ENCODE data around the gene SAMD1.

The SAMD1 gene

DNA sequence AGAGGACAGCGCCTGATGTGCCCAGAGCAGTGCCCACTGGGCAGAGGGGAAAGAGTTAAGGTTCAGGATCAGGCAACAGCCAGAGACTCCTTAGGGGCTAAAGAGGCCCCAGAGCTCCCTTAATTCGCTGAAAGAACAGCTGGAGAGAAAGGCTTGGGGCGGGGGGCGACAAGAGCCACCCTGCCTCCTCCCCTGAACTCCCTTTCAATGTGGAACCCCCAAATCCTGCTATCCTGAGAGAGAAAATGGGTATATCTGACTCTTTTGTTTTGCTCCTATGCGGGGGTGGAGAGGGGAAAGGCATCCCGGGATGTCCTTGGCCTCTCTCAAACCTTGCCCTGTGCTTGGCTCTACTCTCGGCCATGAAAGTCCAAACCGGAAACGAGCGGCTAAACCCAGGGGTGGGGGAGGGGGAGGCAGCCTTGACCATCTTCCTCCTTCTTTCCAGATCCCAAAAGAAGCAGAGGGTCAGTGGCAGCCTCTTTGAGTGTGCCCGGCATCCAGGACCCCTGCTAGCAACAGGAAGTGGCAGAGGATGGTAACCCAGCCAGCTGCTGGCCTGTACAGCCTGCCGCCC is 22.3 kb upstream of the SAMD1 start:
- DNase-seq, result no peak

DNA sequence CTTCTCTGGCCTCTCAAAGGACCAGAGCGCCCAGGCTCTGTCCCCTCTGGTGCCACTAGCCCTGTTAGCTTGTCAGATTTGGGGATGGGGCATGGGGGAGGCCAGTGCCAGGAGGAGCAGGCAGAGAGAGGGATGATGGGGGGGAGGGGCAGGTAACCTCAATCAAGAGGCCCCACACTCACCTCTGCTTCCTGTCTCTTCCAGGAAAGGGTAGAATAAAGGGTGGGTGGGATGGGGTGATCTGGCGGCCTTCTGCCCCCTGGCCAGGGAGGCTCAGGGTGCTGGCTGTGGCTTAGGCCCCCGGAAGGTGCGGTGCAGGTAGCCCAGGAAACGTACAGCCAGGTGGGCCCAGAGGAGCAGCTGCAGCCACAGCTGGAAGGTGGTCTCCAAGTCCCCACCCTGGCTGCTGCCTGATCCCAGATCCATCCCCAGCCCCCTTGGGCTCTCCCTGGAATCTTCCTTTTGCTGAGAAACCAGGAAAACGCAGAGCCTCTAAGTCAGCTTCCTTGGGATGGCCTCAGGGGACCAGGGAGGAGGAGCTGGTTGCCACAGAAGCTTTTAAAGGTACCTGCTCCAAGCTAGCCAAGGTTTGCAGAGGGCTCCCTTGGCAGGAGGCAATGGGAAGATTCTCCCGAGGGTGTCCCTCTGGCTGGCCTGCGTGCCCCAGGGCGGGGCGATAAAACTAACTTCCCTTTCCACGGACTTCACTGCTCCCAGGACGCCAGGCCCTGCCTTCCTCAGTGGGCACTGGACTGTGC is 21.7 kb upstream of the SAMD1 start:
- no peak for DNase-seq

DNA sequence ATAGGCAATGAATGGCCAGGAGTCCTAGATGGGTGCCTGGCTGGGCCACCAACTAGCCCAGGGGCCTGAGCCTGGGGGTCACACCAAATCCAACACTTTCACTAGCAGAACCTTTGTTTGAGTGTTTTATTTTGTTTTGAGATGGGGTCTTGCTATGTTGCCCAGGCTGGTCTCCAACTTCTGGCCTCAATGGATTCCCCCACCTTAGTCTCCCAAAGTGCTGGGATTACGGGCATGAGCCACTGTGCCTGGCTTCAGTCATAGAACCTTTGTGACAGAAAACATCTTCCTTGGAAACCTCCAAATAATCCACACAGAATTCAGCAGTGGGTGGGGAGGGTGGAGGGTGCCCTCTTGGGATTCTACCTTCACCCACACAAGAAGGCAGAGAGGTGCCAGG is 20.9 kb upstream of the SAMD1 start:
- DNase-seq, result no peak

DNA sequence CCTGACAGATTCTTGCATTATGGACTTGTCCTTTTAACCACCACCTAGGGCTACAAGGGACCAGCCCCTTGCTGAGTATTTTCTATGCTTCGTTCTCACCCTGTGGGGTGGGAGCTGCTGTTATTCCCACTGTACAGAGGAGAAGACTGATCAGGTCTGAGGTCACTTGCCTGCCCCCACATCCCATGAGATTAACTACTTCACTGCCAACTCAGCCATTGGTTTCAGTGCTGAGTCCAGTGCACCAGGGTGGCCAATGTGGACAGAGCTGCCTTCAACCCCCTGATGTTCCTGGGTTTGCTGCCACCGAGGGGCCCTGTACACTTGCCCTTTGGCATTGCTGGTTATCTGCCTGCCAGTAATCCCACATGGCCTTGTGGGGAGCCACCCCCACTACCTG is 20.1 kb upstream of the SAMD1 start:
- no peak for DNase-seq

DNA sequence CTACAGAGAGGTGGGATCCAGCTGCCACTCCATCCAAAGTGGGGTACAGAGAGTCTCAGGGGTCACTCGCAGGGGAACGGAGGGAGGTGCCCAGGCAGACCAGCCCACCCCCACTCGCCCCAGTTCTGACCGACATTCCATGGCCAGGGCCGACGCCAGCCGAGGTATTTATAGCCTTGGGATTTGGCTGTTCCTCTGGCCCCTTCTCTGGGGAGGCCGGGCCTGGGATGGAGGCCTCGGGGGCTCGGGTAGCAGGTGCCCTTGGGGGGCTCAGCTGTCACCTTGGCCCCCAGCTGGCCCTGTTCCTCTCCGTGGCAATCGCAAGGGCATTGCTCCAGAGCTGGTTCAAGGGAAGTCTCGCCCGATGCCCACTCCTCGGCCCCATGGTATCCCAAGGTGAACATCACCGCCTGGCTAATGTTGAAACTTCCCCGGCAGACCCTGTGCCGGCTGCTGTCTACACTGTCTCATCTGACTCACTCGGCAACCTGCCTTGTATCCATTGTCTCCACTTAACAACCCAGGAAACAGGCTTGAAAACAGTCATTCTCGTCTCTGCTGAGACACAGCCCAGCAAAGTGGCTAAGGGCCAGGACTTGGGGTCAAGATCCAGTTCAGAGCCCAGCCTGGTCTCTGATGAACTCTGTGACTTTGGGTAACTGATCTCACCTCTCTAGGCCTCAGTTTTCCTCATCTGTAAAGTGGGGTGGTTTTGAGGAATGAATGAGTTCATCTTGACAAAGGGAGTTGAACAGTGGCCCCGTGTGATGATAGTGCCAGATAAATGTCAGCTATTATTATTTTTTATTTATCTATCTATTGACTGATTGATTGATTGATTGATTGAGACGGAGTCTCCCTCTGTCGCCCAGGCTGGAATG is 17.3 kb upstream of the SAMD1 start:
- DNase-seq, result no peak

DNA sequence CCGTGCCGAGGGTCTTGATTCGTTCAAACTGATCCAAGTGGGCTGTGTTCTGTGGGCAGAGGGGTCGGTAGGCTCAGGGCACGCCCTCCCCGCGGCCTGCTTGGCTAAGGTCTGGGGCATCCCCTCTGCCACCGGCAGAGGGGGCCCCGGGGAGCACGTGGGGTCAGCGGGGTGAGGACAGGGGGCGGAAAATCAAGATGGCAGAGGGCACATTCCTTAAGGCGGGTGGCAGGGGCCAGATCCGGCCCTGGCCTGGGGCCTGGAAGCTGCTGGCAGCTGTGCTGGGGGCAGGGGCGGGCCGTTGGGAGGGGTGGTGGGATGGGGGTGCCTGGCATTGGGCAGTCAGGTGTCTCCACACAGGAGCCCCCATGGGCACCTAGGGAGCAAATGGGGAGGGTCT is 16.3 kb upstream of the SAMD1 start:
- DNase-seq, result no peak

DNA sequence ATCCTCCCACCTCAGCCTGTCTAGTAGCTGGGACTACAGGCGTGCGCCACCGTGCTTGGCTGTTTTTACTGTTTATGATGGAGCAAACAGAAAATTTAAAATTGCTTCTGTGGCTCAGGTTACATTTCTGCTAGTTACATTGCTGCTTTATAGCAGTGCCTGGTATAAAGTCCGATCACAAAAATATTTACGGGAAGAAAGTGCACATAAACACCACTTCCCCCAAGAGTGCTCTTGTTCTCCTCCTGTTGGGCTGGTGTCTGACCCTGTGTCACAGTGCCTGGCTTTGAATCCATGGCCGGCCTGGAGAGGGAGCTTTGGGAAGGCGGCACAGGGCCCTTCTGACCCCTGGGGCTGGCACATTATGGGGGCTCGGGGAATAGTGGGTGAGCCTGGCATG is 15.1 kb upstream of the SAMD1 start:
- DNase-seq, result no peak

DNA sequence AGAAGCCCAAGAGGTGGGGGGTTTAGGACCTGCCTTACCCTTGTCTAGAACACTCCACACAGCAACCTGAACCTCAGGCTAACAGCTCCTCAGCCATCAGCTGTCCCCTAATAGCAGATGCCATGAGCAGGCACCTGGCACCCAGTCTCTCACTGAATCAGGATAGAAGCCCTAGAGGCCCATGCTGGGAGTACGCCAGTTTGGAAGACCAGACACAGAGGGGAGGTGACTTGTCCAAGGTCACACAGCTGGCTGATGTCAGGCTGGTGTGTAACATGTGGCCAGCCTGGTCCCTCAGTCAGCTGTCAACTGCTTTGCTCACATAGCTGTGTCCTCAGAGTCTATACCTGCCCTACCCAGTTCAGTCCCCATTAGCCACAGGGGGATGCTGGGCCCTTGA is 12.8 kb upstream of the SAMD1 start:
- DNase-seq, result no peak

DNA sequence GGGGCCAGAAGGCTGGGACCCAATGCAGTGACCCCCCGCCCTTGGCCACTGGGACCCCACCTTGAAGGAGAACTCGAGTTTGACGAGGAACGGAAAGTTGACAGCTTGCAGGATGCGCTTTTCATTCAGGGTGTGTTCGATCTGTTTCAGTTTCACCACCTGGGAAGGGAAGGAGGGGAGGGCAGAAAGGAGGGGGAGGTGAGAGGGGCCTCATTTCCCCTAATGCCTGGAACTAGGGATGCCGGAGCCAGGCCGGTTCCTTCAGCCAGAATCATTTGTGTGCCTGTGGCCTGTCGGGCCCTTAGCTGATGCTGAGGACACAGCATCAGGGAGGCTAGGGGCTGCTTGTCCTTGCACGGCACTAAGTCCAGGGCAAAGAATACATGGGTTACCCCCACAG is 12.2 kb upstream of the SAMD1 start:
- no peak for DNase-seq

DNA sequence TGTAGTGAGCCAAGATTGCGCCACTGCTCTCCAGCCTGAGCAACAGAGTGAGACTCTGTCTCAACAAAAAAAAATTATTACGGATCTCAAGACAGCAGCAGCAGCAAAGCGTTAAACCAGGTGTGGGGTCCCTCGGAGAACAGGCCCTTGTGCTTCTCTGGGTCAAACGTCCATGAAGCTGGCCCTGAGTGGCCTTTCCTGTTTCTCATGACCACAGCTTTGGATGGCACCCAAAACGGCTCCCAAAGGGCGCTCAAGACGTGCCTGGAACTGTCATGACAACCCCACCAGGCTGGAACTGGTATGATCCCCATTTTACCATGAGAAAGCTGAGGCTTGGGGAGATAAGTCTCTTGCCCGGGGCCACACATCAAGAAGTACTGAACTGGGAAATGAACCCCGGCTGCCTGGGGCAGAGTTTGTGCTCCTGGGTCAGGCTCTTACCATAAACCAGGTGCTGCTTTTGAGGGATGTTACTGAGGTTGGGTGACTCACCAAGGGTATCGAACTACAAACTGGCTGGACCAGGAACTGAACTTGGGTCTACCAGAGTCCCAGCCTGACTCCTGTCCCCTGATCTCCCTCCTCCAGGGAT is 11.6 kb upstream of the SAMD1 start:
- no peak for DNase-seq

DNA sequence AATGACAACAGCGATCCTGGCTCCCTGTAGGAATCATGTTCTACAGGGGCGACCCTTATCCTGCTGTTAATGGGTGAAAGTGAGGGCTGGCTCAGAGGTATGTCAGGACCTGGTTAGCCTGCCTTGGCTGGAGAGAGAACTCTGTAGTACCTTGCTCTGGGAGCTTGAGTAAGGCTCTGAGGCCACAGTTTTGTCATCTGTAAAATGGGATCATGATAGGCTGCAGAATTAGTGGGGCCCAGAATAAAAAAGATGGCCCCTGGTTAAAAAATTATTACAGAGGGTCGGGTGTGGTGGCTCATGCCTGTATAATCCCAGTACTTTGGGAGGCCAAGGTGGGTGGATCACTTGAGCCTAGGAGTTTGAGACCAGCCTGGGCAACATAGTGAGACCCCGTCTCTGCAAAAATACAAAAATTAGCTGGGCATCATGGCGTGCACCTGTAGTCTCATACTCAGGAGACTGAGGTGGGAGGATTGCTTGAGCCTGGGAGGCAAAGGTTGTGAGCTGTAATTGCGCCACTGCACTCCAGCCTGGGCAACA is 10.5 kb upstream of the SAMD1 start:
- no peak for DNase-seq

DNA sequence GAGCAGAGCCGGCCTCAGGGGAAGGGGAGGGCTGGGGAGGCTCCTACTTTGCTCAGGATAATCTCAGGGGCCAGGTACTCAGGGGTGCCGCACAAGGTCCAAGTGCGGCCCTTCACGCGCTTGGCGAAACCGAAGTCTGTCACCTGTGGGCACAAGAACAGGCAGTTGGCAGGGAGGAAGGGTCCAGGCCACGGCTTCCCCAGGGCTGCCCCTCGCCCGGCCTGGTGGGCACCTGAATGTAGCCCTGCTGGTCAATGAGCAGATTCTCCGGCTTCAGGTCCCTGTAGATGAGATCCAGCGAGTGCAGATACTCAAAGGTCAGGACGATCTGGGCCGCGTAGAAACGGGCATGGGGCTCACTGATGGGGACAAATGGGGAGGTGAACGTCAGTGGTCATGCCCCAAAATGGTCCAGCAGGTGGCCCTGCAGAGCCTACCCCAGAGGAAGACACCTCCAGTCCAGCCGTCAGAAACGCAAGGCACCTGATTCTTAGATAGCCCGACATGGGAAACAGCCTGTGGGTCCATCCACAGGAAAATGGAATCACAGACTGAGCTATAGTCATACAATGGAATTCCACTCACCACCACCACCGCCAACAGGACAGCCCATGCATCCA is 7.1 kb upstream of the SAMD1 start:
- no peak for DNase-seq

DNA sequence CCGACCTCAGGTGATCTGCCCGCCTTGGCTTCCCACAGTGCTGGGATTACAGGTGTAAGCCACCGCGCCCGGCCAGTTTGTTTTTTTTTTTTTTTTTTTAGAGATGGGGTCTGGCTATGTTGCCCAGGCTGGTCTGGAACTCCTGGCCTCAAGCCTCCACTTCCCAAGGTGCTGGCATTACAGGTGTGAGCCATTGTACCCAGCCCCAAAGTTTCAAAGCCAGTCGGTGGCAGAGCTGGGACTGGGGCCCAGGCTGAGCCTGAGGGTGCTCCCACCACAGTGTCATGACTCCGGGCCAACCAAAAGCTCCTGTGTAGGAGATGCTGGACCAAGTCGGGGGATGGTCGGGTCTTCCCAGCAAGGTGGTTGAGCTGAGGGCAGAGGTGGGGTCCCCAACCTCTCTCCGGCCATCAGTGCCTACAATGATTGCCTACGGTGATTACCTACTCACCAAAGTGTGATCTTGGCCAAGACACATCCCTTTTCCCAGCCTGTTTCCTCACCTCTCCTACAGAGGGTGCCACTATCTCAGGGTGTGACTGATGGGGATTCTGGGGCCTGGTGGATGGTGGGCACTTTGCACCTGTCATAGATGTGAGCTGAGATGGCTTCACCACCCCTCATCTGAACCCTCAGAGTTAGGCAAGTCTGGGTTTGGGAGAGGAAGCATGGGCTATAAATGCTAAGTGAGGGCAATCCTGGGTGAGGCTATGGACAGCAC is 5.9 kb upstream of the SAMD1 start:
- no peak for DNase-seq

DNA sequence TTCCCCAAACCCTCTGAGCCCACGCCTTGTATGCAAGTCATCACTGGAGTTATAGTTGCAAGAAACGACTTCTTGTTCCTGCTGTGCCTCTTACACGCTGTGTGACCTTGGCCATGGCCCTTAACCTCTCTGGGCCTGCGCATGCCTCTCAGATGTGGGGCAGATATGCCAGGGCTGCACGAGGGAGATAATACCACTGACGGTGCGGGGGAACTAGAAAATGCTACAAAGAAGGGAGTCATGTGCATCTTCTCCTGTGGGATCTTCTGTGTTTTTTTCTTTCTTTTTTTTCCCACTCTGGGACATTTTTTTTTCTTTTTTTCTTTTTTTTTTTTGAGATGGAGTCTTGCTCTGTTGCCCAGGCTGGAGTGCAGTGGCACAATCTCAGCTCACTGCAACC is 4.3 kb upstream of the SAMD1 start:
- DNase-seq, result no peak

DNA sequence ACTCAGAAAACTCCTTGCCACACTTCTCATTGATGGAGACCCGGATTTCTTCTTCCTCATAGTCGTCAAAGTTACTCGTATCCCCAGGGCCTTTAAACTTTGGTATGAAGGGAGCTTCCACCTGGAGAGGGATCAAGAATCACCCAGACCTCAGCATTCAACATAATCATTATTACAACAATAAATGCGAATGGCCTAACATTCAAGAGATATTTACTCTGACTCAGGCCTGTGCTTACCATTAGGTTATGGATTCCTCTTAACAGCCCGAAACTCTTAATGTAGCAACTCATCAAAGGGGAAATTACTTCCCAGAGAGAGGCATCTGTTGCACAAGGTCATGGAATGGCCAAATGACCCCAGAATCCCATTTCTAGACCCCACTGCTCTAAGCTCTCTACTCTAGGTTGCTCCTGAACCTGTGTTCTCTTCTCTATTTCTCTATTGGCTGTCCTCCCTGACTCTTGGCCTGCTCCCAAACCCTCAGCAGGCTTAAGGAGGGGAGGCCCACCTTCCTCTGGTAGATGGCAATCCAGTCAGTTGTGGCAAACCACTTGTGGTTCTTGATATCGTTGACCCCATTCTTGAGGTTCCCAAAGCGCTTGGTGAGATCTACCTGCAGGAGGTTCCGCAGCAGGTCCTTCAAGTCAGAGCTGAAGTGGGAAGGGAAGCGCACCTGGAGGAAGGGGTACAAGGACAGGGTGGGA is 2.7 kb upstream of the SAMD1 start:
- DNase-seq, result no peak

DNA sequence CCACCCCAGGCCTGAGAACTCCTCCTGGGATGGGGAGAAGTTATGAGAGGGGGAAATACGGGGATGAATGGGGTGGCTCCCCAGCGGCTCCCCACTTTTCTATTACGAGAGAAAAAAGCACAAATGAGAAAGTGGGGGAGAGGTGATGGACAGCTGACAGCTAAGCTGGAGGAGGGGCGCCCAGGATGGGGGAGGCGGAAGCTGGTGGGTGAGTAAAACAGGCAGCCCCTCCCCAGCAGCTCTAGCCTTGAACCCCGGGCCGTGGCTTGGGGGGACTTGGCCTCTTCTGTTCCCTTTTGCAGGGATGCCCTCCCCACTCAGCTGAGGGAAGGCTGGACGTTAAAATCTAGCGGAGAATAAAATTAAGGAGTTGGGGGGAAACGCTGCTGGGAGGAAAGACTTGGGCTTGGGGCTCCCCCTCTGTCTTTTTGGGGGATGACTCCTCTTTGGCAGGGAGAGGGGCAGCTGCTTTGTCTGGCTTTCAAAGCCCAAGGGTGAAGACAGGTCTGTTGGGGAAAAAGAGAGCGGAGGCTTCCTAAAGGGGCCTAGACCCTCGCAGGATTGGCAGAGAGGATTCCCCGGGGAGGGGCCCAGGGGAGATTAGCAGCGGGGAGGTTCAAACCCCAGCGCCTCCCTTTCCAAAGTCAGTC is 1.4 kb upstream of the SAMD1 start:
- DNase-seq, result peak; percentile 65

DNA sequence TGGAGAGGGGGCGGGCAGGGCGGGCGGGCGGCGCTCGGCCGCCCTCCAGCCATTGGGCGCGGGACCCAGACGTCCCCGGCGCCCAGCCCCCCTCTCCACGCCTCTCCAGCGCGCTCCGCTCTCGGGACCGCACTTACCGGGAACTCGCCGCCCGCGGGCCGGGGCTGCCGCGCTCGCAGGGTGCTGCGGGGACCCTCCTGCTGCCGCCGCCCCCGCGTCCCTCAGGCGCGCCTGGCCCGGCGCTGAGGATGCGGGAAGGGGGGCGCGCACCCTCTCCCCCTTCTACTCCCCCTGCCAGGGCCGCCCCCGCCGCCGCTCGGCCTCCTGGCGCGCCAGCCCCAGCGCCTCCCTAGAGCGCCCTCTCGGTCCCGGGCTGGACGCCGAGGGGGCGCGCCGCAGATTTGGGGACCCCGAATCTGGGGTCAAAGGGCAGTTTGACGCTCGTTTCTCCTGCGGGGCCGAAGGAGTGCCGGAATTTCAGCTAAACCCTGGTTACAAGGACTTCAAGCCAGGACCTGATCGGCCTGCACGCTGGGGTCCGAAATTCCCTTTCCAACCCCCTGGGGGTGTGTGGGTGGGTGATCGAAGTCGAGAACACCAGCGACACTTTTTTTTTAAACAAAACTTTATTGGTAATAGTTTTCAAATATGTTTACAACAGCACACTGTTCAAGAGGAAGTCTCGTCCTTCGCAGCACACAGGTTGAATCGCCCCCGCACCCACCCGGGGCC is 696 bp upstream of the SAMD1 start:
- DNase-seq, result peak; percentile 87

DNA sequence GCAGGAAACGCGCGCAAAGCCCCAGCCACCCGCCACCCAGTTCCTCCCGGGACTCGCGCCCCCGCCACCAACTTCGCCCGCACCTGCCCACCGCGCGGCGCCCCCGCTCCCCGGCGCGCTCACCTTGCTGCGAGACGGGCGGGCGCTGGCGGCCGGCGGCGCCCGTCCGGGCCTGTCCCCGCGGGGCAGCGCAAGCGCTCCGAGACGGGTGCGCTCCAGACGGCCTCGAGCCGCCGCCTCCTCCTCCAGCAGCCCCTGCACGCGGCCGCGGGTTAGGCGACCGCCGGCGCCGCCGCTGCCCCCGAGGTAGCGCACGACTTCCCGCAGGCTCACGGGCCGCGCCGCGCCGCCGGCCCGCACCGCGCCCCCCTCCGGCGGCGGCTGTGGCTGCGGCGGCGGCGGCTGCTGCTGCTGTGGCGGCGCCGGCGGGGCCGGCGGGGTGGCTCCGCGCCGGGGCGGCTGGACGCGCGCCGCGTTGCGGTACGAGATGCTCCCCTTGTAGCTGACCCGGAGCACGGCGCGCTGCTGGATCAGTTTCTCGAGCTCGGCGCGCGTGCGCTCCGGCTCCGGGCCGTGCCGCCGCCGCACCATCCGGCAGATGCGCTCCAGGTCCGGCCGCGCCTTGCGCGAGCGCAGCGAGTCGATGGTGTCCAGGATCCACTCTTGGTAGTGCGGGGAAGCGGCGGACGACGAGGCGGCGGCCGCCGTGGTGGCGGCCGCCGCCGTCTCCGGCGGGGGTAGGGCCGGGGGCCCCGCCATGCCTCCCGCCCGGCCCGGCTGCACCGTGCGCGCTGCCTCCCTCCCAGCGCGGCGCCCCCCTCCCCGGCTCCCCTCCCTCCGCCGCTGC is 666 bp downstream of the SAMD1 start:
- peak; percentile 64 for DNase-seq

DNA sequence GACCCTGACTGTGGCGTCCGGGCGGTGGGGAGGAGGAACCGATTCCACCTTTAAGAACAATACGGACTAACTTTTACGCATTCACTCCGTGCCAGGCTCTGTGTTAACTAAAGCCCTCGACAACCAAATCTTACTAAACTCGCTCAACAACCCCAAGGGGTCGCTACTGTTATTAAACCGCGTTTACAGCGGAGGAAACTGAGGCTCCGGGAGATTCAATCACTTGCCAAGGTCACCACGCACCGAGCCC is 1.2 kb downstream of the SAMD1 start:
- DNase-seq, result no peak
